GM19463 (cell line): Measurements from ENCODE around the gene TMEM86B.
"Not testable (repeated sequence)": the region's sequence is repeated elsewhere in the genome, so short reads cannot be mapped to it uniquely, and the experiment has no call there.

ENCODE experiments used
- ATAC-seq: cut with Tn5 transposase; IDR thresholded peaks from one replicate; pipeline ENCODE4 v1.9.1; 2021; ENCODE audit warnings: mild to moderate bottlenecking, moderate library complexity; ENCODE audit not compliant: unreplicated experiment

Gene TMEM86B

DNA sequence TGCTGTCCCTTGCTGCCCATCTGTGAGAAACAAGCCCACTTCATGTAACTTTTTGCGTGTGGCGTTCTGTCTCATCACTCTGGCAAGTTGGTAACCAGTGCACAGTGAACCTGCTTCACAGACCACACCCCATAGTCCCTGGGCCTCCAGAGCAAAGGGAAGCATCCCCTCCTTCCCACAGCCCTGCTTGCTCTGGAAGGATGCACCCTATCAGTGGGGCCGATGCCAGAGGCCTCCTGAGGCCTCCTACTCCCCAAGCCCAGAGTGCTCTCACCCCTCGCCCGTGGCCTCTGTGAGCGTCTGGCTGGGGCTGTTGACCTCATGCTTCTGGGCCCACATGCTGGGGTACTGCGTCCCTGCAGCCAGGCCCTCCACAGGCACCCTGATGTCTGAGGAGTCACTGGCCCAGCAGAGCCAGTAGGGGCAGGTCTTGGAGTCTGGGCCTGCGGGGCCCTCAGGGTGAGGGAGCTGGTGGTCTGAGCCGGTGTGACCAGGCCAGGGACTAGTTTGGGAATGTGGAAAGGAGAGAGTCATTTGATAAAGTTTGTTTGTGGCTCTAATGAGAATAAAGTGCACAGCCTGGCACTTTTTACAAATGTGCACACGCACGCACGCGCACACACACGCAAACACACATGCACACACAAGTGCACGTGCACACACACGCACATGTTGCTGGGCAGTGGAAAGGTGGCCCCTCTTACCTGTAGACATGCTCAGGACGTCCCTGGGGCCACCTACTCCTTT is 5.1 kb downstream of the TMEM86B start:
- ATAC-seq, result no peak

DNA sequence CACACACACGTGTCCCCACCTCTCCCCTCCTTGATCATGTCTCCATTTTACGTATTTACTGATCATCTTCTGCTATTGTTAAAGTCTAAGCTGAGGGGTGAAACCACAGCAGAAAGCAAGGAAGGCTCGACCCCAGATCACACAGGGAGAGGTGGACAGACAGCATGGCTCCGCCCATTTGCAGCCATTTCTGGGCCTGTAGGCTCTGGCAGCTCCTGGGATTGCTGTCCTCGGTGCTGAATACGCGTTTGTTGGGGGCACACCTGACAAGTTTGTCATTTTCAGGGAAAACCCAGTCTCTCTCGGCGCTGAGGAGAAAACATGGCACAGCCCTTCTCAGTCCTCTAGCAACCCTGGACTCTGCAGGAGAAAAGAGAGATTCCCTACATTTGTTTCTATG is 8.0 kb downstream of the TMEM86B start:
- no peak for ATAC-seq

DNA sequence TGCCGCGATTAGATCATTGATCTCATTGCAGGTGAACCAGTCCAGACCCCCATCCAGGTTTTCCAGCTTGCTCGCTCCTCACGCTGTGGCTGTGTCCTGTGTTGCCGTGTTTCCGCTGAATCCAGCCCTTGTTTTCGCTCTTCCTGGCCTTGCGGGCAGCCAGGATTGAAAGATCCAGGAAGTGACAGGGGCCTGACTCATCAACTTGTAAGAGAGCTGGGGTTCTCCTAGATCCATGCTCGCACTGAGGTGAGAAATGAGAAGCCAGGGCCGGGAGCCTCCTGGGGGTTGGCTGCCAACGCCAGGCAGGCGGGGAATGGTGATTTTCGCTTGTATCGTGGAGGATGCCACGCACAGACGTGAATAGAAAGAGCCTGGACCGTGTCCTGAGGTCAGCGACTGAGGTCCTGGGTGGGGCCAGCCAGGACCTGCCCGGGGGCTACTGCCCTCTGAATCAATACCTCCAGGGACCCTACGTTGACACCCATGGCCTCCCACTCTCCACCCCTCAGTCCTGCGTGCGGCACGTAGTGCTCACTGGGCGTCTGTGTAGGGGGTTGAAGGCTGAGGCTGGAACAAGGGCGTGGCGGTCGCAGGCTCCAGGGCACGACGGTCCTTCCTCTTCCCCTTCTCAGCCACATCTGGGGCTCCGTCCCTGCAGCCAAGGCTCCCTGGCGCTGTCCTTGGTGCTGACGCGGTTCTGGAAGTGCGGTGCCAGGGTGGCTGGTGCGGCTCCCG is 11.9 kb downstream of the TMEM86B start:
- no peak for ATAC-seq

DNA sequence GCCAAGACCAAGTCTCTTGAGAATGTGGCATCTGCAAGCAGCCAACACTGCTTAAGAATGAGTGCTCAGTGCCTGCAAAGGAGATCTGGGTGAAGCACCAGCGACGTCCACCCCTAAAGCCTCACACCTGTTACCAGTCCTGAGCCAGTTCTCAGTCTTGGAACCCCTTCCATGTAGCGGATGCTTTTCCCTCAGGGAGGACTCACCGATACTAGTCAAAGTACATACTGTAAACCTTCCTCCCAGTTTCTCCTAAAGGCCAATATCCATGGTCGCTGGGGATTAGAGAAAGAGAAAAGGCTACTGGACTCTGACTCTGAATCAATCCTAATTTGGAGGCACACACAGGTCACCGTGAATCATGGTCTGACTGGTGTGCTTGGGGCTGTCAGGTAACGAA is 15.0 kb downstream of the TMEM86B start:
- ATAC-seq, result no peak

DNA sequence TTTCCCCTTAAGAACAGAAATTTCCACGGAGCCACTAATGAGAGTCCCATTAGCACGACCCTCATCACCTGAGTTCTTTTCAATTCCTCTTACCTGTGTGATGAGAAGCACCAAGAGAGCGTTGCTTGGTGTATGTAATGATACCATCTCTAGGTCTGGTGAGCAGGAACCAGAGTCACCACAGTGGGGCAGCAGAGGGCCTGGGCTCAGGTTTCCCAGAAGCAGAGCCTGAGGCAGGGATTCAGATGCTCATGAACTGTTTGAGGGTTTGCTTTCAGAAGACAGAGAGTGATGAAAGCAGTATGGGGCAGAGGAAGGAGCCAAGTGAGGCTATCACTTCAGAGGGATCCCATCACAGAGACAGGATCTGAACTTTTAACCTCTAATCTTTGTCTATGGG is 16.1 kb downstream of the TMEM86B start:
- no peak for ATAC-seq

DNA sequence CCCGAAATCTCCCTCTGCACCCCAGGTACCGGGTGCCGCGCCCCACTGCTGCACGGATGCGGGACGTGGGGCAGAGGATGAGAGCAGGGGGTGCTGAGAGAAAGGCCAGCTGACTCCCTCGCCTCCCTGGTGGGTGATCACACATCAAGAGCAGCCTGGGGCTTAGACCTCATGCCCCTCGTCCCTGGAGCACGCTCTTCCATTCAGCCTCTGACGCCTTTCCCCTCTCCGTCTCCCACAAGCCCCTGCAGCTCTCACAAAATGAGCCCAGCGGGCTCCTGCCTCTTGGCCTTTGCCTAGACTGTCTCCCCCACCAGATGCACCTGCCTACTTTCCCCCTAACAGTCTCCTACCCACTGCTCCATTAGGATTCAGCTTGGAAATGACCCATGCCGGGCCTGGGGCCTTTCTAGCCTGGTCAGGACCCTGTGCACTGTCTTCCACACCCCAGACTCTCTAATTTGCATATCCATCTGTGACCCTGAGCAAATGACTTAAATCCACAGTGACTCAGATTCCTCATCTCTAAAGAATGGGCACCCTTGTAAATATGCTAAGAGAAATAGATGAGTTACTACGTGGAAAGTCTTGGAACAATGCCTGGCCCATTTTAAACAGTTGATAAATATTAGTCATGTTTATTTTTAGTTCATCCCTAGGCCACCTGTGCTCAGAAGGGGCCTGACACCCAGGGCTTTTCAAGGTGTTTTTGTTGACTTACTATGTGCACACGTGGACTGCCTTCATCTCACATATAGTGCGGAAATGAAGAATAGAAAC is 18.7 kb downstream of the TMEM86B start:
- ATAC-seq, result no peak

DNA sequence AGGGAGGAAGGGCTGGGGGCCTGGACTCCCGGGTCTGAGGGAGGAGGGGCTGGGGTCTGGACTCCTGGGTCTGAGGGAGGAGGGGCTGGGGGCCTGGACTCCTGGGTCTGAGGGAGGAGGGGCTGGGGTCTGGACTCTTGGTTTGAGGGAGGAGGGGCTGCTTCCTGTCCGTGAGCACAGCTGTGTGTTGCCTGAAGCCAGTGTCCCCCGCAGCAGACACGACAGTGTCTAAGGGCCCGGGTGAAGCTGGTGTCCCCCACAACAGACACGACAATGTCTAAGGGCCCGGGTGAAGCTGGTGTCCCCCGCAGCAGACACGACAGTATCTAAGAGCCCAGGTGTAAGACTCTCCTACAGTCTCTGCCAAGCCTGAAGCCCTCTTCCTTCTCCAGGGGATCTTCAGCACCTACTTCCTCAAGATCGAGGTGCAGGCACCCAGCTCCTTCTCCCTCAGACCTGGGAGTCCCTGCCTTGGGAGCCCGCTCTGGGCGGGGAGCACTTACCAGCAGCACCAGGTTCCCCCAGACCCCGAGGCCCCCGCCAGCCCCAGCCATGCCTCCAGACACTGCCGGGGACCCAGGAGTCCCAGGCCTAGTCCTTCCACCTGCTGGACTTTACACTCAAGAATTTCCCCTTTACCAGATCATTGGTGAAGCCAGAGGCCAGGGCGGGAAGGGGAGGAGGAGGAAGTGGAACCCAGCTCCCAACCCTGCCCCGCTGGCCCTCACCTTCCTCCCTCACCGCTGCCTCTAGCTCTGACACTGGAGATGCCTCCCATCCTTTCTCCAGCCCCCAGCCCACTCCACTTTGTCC is 19.5 kb downstream of the TMEM86B start, which contains the start of gene PTPRH:
TSS of gene PTPRH (minus strand) at position 622 of the 813 bp plus-strand sequence. CDS start at position 554, 68 bp downstream.
- ATAC-seq, result no peak

DNA sequence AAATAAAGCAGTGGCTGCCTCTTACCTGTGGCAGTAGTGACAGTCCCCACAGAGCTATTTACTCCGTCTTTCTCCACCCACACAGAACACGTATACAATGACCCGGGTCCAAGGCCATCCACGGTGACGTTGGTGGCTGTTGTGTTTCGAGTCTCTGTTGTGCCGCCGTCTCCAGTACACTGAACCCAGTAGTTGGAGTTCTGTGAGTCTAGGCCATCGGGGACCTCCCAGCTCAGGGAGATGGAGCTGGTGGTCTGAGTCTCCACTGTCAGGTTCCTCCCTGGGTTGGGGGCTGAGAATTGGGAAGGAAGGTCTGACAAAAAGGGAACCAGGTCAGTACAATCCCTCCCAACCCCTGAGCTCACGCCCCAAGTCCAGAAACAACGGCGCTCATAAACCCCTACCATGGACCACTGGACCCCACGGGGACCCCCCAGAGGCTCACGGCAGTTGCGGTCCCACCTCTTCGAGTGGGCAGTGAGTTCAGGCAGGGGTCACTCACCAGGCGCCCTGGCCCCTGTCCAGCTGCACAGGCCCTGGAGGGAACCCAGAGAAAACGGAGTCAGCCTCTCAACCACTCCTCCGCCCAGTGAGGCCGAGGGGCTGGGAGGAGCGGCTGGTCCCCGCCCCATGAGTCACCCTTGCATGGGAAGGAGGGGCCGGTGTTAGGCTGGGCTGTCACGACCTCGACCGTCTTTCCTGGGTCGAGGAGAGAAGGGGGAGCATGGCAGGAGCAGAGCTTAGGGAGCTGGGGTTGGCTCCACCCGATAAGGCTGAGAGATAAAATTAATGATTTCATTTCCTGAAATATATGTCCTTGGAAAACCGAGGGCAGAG is 21.7 kb downstream of the TMEM86B start:
- no peak for ATAC-seq

DNA sequence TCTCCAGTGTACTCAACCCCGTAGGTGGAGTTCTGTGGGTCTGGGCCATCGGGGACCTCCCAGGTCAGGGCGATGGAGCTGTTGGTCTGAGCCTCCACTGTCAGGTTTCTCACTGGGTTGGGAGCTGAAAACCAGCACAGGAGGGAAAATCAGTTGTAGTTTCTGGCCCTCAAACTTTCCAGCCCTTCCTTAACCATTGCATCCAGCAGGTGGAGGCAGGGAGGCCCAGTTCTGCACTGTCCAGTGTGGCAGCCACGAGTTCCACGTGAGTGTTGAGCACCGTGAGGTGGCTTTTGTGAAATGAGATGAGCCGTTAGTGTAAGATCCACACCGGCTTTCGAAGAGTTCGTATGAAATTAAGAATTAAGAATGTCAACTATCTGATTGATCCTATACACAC is 26.4 kb downstream of the TMEM86B start:
- ATAC-seq, result not testable (repeated sequence)

DNA sequence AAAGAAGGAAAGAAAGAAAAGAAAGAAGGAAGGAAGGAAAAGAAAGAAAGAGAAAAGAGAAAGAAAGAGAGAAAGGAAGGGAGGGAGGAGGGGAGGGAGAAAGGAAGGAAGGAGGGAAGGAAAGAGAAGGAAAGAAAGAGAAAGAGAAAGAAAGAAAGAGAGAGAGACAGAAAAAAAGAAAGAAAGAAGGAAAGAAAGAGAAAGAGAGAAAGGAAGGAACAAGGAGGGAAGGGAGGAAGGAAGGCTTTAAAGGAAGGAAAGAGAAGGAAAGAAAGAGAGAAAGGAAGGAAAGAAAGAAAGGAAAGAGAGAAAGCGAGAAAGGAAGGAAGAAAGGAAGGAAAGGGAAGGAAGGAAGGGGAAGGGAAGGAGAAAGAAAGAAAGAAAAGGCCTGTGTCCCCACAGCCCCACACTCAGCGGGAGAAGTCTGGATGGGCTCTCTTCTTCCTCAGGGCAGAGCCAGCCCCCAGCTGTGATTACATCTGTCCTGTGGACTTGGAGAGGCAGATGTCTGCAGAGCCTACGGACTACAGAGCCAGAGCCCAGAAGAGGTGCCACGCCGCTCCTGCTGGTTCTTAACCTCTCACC is 28.9 kb downstream of the TMEM86B start:
- ATAC-seq, result no peak

DNA sequence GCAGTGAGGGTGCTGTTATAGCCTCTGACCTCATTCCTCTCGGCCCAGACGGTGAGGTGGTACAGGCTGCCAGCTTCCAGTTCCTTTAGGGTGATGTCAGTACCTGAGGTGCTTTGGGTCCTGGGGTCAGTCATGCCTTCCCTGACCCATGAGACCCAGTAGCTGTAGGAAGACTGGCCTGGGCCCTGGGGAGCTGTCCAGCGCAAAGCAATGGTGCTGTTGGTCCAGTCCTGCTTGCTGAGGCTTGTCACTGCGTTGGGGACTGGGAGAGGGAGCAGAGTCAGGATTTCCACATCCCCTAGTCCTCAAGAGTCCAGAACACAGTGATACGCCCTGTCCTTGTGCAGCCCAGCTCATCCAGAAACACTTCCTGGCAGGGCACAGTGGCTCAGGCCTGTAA is 29.9 kb downstream of the TMEM86B start:
- ATAC-seq, result no peak

DNA sequence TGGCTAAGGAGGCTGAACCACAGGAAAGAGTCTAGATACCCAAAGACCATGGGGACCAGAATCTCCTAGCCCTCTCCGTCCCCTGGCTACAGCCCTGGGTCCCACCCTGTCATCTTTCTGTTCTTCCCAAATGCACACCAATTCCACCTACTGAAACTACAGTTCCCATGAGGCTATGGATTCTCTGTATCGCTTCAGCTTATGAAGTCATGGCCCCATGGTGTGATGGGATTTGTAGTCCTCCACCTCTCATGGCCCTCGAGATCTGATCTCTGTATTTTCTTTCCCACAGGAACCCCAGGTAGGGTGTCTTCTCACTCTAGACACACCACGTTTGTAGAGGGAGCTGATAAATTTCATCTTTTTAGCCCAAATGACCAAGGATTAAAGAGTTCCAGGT is 31.0 kb downstream of the TMEM86B start:
- ATAC-seq, result no peak

DNA sequence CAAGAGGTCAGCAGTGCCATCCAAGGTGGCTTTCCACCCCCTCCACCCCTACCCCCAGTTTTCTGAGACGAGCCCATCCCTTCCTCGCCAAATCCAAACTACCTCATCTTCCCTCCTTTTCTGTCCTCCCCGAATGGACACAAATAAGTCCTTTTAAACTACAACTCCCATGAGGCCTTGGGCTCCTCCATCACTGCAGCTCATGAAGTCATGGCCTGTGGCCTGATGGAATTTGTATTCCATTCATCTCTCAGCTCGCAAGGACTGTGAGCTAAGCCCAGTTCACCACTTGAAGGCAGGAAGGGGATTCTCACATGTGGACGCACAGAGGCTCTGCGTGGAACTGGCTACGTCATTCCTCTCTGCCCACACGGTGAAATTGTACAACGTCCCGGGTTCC is 31.8 kb downstream of the TMEM86B start:
- ATAC-seq, result no peak

DNA sequence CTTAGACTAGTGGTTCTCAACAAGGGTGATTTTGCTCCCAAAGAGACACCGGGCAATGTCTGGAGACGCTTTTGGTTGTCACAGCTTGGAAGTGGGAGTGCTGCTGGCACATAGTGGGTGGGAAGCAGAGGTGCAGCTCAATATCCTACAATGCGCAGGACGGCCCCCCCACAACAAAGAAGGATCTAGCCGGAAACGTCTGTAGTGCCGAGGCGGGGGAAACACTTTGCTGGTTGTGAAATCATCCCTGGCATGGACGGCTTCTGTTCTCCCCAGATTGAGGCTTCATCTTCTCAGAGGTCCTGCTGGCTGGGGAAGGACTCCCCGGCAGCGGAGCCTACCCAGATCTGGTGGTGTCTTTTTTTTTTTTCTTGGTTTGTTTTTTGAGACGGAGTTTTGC is 35.1 kb downstream of the TMEM86B start:
- ATAC-seq, result no peak

DNA sequence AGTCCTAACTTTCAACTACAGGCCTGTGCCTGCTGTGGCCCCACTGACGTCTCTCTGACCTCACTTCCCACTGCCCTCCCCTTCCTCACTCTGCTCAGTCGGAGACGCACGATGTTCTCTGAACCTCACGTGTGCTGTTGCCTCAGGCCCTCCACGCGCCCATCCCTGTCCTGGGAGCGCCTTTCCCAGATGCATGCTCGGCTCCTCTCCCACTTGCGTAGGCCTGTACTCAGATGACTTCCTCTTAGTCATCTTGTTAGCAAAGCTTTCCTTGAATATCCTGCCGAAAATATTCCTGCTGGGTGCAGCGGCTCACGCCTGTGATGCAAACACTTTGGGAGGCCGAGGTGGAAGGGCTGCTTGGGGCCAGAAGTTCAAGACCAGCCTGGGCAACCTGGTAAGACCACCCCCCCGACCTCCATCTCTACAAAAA is 39.1 kb downstream of the TMEM86B start:
- no peak for ATAC-seq

DNA sequence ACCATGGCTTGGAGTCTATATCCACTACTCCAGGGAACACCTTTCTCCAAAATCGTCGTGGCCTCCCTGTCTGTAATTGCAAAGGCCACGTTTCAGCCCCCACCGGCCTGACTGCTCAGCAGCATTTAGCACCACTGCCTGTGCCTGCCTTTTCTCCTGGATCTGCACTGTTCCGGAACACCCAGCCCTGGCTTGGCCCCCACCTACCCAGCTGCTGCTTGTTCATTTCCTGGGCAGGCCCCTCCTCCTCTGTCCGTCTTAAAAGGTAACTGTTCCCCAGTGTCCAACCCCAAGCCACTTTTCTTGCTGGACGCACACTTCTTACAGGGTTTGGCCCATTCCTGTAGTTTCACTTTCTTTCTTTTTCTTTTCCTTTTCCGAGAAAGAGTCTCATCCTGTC is 39.9 kb downstream of the TMEM86B start:
- no peak for ATAC-seq

DNA sequence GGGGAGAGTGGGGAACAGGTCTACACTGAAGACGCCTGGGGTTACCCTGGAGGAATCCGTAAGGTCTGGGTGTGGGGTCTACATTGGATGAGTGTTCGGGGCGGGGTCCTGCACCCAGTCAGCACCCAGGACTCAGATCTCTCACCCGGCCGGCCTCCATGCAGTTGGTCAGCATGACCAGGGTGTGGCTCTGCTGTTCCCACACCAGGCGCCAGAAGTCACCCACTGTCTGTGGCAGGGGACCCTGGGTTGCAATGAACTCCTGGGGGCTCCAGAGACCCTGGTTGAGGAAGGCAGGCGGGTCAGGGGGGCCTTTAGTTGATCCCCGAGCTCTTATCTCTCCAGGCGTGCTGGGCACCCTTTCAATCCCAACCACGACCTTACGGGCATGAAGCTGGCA is 42.5 kb downstream of the TMEM86B start:
- ATAC-seq, result no peak

DNA sequence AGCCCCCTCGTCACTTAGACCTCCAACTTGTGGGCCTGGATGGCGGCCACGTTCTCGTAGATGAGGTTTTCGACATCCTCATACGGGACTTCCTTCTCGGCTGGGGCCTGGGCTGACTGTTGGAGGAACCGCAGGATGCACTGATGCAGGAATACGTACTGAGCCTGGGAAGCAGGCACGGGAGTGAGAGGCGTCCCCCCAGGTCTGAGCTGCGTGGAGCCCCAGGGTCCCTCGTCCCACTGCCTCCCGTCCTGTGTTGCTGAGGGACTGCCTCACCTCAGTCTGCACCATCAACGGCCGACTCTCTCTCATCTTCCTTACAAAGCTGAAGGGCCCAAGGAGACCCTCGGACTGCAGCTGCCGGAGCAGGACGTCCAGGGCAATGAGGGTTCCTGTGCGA is 46.8 kb downstream of the TMEM86B start:
- ATAC-seq, result no peak
